NOMO-1 (cell line): ENCODE measurements around the gene RGS14.
"Not testable (repeated sequence)": the region's sequence is repeated elsewhere in the genome, so short reads cannot be mapped to it uniquely, and the experiment has no call there.

Experiments used
- DNase-seq, 2 experiments: peaks; one replicate each; lab custom pipeline; 2025; ENCODE audit not compliant: unreplicated experiment in 2 of 2; lab: John Stamatoyannopoulos, UW

Gene RGS14

DNA sequence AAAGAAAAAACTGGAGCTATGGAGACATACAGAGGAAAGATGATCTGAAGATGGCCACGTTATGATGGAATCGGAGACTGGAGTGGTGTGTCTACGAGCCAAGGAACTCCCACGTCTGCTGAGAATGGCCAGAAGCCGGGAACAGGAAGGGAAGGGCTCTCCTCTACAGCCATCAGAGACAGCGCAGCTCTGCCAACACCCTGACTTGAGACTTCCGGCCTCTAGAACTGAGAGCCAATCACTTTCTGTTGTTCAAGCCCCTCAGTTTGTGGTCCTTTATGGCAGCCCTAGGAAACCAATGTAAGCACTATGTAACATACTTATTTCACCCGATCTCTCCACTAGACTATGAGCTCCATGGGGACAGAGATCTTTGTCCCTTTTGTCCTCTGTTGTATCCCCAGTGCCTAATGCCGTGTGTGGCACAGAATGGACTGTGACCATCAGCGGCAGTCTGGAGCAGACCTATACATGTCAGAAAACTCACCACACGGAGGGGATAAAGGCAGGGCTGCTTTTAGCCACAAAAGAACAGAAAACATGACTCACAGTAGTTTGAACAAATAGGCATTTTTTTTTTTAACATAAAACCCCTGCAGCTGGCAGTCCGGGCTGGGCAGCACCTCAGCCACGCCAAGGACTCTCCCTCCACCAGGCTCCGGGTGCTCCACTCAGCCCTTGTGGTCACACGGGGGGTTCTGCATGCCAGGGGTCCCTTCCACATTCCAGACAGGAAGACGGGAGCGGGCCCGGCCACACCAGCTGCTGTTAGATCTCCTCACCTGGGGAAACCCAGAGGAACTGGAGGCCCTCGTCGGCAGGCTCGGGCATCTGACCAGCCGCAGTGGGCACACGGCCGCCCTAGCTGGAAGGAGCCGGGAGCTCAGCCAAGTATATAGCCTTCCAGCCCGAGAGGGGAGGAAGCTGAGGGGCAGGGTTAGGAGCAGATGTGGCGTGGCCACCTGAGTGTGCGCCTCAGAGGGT lies 29.9 kb upstream of the RGS14 start:
- no peak for DNase-seq

DNA sequence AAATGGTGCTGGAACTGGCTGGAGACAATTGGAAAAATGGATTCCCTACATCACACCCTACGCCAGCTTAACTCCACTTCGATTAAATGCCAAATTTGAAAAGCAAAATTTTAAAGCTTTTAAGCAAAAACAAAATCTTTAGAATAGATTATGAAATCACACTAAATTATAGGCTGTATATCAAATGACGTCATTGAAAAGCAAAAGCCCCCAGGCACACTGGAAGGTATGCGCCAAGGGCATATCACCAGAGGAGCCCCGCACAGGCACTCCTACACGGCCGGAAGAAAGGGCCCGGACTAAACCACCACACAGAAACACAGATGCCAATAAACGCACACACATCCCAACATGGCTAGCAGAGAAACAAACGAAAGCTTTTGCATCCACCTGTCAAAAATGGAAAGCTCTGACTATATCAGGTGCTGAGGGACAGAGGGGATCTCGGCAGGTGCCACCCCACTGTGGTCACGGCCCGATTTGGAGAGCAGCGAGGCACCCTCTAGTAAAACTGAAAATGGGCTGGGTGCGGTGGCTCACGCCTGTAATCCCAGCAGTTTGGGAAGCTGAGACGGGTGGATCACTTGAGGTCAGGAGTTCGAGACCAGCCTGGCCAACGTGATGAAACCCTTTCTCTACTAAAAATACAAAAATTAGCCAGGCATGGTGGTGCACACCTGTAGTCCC lies 29.0 kb upstream of the RGS14 start:
- DNase-seq, result no peak

DNA sequence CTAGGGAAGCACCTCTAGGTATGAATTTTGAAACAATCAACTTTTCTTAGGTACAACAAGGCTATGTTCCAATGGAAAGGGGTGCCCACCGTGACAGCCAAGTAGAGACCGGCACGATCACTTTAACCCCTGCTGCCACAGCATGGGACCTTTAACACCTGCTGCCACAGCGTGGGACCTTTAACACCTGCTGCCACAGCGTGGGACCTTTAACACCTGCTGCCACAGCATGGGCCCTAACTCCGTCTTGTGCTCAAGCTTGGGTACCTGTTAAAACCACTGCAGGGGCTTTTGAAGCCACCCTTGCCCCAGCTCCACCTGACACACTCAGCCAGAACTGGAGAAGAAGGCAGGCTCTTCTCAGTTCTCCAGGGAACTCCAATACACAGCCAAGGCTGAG lies 27.8 kb upstream of the RGS14 start:
- DNase-seq, result no peak

DNA sequence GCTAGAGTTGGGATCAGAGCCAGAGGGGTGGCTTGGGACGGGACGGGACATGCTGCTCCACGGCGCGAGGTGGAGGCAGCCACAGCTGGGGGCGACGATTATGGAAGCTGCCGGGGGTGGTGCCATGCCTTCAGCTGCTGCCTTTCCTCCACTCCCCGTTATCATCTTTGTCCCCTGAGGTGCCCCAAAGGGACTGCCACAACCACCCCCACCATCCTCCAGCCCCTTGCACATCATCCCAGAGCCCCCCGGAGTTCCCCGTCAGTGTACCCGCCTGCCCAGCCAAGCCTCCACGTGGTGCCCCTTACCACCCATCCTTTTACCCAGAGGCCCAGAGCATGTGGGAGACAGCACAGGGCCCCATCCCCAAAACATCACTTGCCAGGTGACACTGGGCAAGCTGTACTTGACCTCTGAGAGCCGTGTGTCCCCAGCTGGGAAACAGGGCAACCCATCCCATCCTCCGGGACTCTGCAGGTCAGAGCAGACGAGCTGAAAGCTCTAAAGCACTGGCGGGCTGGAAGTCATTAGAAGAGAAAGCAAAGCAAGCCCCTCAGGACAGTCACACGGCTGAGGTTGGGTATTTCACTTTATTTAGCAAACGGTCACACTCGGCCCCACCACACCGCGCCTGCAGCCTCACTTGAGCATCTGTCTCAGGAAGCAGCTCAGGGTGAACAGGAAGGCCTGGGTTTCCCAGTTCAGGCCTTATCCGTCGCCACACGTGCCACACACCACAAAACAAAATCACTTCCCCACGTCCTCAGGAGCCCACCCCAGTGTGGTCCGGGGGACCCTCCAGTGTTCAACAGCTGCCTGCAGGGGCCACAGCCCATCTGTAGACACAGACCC lies 26.5 kb upstream of the RGS14 start:
- DNase-seq, result no peak

DNA sequence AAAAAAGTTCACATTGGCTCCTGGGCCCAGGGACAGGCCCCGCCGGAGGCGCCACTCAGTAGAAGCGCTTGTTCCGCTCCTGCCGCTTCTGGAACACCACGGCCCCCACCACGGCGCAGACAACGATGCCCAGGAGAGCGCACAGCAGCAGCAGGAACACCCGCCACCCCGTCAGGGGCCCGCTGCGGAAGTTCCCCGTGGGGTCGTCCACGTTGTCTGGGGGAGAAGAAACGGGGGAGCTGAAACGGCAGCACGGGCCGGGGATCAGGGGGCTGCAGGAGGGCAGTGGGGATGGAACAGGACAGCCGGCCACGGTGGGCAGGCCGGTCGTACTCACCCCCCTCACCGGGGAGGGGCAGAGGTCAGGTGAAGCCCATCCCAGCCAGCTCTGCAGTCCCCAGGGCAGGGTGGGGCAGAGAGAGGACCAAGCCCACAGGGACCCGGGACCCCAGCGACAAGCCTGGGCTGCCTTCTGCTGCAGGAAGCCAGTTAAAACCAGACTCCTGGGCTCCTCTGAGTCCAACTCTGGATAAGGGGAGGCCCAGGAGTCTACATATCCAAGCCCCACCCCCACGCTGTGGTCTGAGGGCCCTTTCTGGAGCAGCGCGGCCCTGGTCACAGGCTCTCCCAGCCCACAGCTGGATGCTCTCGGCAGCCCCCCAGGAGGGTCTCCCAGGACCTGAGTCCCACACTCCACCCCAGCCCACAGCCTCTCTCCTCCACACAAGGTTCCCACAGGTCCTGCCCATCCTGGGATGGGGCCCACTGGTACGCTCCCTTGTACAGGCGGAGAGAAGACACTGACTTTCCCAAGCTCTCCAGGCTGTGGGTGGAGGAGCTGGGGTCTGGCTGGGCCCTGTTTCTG lies 25.5 kb upstream of the RGS14 start:
- DNase-seq, result no peak

DNA sequence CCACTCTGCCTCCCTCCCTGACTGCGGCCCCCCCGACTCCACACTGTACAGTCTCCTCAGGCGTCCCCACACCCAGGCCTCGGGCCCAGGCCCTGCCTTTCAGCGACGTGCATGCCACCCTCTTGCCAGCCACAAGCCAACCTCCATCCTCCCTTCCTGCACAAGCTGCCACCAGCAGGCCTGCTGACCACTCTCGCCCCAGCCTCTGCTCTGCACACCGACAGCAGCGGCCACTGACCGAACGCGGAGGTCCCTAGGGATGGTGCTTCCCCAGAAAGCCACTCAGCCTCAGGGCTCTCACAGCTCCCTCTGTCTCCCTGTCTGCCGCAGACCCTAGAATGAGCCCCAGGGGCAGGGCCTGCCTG lies 24.8 kb upstream of the RGS14 start:
- DNase-seq, result no peak

DNA sequence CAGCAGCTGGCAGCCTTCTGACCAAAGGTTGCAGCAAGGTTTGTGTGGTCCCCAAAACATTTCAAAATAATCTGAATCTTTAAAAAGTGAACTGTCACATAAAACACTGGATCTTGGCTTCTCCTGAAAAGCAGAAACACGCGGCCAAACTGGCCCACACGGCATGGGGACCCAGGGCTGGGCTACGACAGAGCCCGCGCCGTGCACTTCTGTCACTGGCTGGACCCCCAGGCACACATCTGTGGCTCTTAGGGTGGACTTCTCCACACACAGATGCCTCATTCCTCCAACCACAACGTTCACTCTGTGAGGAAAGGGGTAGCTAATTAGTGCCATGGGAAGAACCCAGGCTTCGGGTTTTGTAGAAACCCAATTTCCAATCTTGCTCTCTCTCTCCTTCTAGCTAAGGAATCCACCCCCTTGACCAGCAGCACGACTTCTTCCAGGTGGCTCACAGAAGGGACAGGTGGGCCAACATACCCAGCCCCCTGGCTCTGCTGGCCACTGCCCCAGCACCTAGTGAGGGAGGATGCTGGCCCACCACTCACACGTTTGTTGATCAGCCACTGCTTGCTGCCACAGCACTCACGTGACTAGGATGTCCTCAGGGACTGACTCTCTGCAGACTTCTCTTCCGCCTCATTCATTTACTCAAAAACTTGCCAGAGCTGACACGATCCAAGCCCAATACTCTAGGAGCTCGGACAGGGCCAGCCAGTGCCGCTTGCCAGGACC lies 24.1 kb upstream of the RGS14 start:
- DNase-seq, result no peak

DNA sequence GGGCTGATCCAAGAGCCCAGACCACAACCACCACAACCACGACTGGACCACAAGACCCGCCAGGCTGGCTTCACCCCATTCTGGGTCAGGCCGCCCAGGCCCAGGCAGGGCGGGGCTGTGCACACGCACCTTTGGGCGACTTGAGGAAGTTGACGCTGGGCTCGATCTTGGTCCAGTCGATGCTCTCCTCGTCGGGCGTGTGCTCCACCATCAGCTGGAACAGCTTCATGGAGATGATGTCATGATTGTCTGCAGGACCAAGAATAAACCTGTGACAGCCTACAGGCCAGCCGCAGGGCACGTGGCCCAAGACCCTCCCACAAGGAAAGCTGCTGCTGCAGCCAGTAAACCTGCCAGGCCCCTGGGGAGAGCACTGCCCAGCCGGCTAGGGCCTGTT lies 23.6 kb upstream of the RGS14 start:
- DNase-seq, result no peak

DNA sequence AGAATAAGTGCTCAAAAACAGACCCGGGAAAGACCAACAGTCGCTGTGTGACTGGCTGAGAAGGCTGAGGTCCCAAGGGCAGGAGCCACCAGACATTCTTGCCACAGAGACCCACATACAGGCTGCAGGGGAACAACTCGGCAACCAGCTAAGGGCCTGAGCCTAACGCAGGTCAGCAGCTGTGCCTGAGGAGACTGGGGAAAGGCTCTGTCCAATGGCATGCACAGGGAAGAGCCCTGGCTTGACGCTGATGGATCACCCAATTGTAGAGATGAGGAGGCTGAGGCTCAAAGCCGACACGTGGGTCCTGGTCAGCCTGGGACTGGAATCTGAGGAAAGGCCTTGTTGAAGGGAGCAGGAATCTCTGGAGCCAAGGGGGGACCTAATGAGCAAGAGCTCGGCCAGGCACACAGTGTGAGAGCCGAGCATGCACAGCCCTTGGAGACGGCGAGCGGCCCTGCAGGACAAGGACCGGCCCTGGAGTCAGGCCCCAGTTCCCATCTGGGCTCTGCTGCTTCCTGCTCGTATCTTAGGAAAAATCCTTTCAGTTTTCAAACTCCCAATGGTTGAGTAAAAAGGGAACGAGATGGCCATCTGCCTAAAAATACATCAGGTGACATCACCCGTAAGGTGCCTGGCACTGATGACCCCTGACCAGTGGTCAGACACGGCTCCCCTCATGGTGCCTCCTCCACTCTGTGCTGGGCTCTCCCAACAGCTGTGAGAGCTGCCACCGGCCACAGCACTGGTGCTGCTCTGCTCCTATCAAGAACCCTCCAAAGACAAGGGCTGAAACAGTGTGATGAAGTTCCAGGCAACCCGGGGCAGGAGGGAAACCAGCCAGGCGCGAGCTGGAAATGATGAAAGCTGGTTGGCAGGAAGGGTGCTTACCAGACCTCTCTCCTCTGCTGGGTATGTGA lies 22.7 kb upstream of the RGS14 start:
- no peak for DNase-seq

DNA sequence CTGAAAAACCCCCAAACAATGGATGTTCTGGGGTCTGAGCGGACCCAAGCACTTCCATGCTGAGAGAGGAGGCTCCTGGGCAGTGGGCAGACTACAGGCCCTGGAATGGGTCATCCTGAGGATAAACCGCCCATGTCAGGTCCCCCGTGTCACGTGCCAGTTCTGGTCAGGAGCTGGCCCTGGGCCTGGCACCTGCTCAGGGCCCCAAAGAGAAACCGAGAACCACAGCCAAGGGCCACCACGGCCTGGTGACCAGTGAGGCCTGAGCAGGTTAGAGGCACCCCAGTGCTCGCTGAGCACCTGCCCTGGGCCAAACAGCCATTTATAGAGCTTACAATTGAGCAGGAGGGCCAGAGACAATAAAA lies 22.0 kb upstream of the RGS14 start:
- no peak for DNase-seq

DNA sequence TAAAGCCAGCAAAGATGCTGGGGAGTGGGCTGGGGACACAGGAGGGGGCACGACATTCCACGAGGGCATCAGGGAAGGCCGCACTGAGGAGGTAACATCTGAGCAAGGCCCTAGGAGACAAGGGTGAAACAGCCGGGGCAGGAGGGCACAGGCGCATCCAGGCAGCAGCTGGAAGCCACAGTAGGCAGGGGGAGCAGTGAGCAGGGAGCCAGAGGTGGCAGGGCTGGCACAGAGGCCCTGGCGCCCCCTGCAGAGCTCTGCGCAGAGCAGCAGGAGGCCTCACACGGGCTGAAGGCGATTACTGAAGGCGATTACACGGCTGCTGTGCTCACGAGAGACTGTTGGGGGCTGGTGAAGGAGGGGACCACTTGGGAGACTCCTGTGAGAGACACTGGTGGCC lies 21.6 kb upstream of the RGS14 start:
- peak; percentile 17 to 21 for DNase-seq

DNA sequence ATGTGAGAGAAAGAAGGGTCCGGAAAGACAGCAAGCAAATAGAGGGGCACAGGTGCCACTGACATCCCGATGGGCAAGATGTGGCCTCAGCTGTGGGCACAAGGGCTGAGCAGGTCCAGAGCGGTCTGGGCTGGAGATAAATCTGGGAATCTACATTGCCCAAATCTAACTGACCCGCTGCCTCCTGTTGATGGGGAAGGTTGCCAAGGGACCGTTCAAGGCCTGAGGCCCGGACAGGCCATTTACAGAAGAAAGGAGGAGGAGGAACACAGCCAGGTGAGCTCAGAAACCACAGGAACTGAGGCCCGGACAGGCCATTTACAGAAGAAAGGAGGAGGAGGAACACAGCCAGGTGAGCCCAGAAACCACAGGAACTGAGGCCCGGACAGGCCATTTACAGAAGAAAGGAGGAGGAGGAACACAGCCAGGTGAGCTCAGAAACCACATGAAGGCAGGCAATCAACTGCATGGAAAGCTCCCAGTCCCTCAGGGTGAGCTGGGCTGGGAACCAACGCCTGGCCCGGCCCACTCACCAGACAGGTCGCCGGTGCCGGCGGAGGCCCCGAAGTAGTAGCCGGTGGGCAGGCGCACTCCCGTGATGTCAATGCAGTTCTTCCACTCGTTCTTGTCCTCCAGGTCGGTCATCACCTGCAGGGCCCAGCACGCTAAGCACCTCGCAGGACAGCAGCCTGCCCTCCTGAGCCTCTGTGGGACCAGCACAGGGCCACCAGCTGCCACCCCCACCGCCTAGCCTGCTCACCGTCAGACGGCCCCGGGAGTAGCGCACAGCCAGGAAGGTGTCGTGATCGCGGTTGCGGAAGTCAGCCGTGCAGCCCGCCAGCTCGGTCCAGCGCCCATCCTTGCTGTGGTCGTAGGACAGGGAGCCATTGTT lies 20.9 kb upstream of the RGS14 start:
- DNase-seq, result no peak

DNA sequence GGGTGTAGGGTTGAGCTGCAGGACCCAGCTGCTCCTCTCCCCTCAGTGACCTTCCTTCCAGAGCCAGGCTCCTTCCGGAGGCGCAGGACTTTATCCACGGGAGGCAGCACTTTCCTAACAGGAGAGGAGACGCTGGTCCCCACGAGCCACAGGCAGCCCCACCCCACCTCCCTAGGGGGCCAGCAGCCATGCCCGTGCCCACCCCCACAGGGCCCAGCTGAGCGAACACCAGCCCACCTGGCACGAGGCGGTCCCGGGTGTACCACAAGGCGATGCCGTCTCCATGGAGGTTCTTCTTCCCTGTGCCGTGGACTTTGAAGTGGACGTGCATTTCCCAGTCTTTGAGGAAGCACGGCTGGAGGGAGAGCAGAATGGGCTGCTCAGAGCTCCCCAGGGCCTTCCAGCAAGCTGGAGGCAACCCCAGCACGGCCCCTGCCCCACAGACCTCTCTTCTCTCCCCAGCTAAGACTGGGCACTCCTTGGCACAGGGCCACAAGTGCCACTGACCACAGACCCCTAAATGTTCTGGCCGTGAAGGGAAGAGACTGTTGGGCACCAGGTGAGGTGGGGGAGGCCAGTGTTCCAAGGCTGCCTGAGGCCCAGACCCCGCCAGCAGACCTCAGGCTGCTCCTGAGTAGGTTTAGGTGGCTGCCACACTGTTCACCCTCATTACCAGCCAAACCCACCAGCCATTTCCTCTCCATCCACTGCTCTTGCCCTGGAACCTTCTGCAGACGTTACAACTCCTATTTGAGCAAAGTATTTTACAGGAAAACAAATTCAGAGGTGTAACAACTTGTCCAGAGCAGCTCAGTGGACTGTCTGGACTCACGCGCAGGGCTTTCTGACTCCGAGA lies 19.2 kb upstream of the RGS14 start:
- no peak for DNase-seq

DNA sequence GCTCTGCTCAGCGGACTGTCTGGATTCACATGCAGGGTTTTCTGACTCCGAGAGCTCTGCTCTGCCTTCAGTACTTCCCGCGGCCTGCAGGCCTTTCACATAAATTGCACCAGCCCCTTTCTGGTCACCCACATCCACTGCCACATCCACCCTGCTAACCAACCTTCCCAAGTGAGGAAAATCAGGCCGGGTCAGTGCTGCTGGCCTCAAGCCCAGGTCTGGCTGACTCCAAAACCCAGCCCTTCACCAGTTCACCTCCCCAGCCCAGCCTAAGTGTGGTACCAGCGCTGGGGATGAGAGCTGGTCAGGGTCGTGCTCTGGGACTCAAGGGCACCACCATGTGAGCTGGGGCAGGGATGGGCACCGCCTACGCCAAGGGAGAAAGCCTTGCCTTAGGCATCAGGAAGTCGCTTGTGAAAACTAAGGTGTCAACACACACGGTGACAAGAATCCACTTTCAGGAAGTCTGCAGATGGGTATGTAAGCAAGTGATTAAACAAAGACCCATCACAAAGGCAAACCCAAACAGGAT lies 18.6 kb upstream of the RGS14 start:
- DNase-seq, result no peak

DNA sequence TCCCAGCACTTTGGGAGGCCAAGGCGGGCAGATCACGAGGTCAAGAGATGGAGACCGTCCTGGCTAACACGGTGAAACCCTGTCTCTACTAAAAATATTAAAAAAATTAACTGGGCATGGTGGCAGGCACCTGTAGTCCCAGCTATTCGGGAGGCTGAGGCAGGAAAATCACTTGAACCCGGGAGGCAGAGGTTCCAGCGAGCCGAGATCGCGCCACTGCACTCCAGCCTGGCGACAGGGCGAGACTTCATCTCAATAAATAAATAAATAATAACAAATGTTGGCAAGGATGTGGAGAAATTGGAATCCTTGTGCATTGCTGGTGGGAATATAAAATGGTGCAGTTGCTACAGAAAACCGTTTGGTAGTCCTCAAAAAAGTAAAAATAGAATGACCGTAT lies 14.7 kb upstream of the RGS14 start:
- not testable (repeated sequence) for DNase-seq

DNA sequence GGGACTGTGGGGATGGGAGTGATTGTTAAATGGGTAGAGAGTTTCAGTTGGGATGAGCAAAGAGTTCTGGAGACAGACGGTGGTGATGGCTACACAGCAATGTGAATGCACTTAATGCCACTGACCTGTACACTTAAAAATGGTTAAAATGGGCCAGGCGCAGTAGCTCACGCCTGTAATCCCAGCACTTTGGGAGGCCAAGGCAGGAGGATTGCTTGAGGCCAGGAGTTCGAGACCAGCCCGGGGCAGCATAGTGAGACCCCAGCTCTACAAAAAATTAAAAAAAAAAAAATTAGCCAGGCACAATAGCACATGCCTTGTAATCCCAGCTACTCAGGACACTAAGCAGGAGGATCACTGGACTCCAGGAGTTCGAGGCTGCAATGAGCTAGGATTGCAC lies 13.9 kb upstream of the RGS14 start:
- DNase-seq, result no peak

DNA sequence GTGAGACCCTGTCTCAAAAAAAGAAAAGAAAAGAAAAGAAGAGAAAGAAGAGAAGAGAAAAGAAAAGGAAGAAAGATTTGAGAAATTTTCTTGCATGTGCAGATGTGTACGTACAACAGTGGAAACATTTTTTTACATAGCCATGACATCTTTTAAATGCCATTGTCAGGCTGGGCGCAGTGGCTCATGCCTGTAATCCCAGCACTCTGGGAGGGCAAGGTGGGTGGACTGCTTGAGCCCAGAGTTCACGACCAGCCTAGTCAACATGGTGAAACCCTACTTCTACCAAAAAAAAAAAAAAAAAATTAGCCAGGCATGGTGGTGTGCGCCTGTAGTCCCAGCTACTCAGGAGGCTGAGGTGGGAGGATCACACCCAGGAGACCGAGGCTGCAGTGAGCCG lies 12.8 kb upstream of the RGS14 start:
- DNase-seq, result no peak
